Measurements from ENCODE around the gene PPA1. TPM values are rescaled to one million over a fixed set of nuclear protein-coding genes. Genes with fewer than 3 reads are reported as not detected.
"Not testable (repeated sequence)": the region's sequence is repeated elsewhere in the genome, so short reads cannot be mapped to it uniquely, and the experiment has no call there.

PPA1 gene
- polyA plus RNA-seq, 1 donor from 2014 or later = 402 TPM

GRCh38 chr10:70241081-70241480, 7.9 kb upstream of the PPA1 start:
- Histone ChIP-seq H3K27ac (ENCODE audit: low read length) (no peak overlapping the region), H3F3A (ENCODE audit: insufficient read depth, low read length, poor library complexity, severe bottlenecking) (no peaks in the 10 kb centered on the region), H2AFZ (ENCODE audit: low read depth, low read length) (no peak overlapping the region), H4K20me1 (ENCODE audit: insufficient read depth) (no peaks in the 10 kb centered on the region), H3K9me3 (ENCODE audit: low read length) (no peaks in the 10 kb centered on the region), H3K9me2 (ENCODE audit: insufficient read depth, low read length) (no peaks in the 10 kb centered on the region), H3K9ac (ENCODE audit: low read length) (no peak overlapping the region), H3K4me3 (ENCODE audit: low read length) (no peak overlapping the region), H3K4me2 (ENCODE audit: low read length) (no peak overlapping the region), H3K27me3 (ENCODE audit: insufficient read depth, low read depth, low read length) (no peaks in the 10 kb centered on the region), H3K79me2 (replicated peaks; ENCODE audit: insufficient read depth, low read length) (no peaks in the 10 kb centered on the region), H3K36me3 (ENCODE audit: insufficient read depth, low read length) (no peaks in the 10 kb centered on the region)
- TF ChIP-seq TAF1 (IDR thresholded peaks at IDR 0.05; ENCODE audit: low read depth) (no peak), SMC3 (conservative IDR thresholded peaks at IDR 0.05; ENCODE audit: poor library complexity) (no peak), RAD21 (conservative IDR thresholded peaks at IDR 0.05) (no peak), POLR2AphosphoS5 (IDR thresholded peaks at IDR 0.05) (no peak), REST (IDR thresholded peaks at IDR 0.05; ENCODE audit: borderline replicate concordance) (no peak), EZH2 (IDR thresholded peaks at IDR 0.05; ENCODE audit: borderline replicate concordance, insufficient read depth, low read length, poor library complexity, severe bottlenecking) (no peak), MXI1 (conservative IDR thresholded peaks at IDR 0.05; ENCODE audit: poor library complexity, severe bottlenecking) (no peak), EP300 (conservative IDR thresholded peaks at IDR 0.05; ENCODE audit: poor library complexity, severe bottlenecking) (no peak), CTCF (IDR thresholded peaks at IDR 0.05; ENCODE audit: poor library complexity, severe bottlenecking) (no peak)

- not testable (repeated sequence) for H3K36me3 ChIP-seq (ENCODE audit: insufficient read depth, low read length); H3K9me2 ChIP-seq (ENCODE audit: insufficient read depth, low read length); H3K79me2 ChIP-seq (replicated peaks; ENCODE audit: insufficient read depth, low read length); H2AFZ ChIP-seq (ENCODE audit: low read depth, low read length); H3K27ac ChIP-seq (ENCODE audit: low read length); H3K4me3 ChIP-seq (ENCODE audit: low read length); H3K9me3 ChIP-seq (ENCODE audit: low read length); H3K4me2 ChIP-seq (ENCODE audit: low read length); H3F3A ChIP-seq (ENCODE audit: insufficient read depth, low read length, poor library complexity, severe bottlenecking); H3K9ac ChIP-seq (ENCODE audit: low read length); H4K20me1 ChIP-seq (ENCODE audit: insufficient read depth); H3K27me3 ChIP-seq (ENCODE audit: insufficient read depth, low read depth, low read length)
These were observed 6.8 kb upstream of the PPA1 start for GRCh38 chr10:70239986-70240385.

- not testable (repeated sequence) for H3K36me3 ChIP-seq (ENCODE audit: insufficient read depth, low read length); H4K20me1 ChIP-seq (ENCODE audit: insufficient read depth); H3K79me2 ChIP-seq (replicated peaks; ENCODE audit: insufficient read depth, low read length); H3K4me2 ChIP-seq (ENCODE audit: low read length); H2AFZ ChIP-seq (ENCODE audit: low read depth, low read length); H3F3A ChIP-seq (ENCODE audit: insufficient read depth, low read length, poor library complexity, severe bottlenecking); H3K27ac ChIP-seq (ENCODE audit: low read length); H3K9ac ChIP-seq (ENCODE audit: low read length); H3K27me3 ChIP-seq (ENCODE audit: insufficient read depth, low read depth, low read length); H3K9me2 ChIP-seq (ENCODE audit: insufficient read depth, low read length); H3K9me3 ChIP-seq (ENCODE audit: low read length); H3K4me3 ChIP-seq (ENCODE audit: low read length)
These were observed 6.1 kb upstream of the PPA1 start for GRCh38 chr10:70239077-70239976.

- not testable (repeated sequence) for H3K4me2 ChIP-seq (ENCODE audit: low read length); H3K79me2 ChIP-seq (replicated peaks; ENCODE audit: insufficient read depth, low read length); H3K9ac ChIP-seq (ENCODE audit: low read length); H3K9me3 ChIP-seq (ENCODE audit: low read length); H4K20me1 ChIP-seq (ENCODE audit: insufficient read depth); H2AFZ ChIP-seq (ENCODE audit: low read depth, low read length); H3F3A ChIP-seq (ENCODE audit: insufficient read depth, low read length, poor library complexity, severe bottlenecking); H3K36me3 ChIP-seq (ENCODE audit: insufficient read depth, low read length); H3K9me2 ChIP-seq (ENCODE audit: insufficient read depth, low read length); H3K27ac ChIP-seq (ENCODE audit: low read length); H3K4me3 ChIP-seq (ENCODE audit: low read length); H3K27me3 ChIP-seq (ENCODE audit: insufficient read depth, low read depth, low read length)
These were observed 4.8 kb upstream of the PPA1 start for GRCh38 chr10:70237958-70238536.

Measured in neural cell (in vitro differentiated cells).